GM12865 (cell line): ENCODE measurements around the gene SPRR5.

Experiments
- DNase-seq: peaks from one replicate; pipeline ENCODE4 v3.0.0; 2010; ENCODE audit warnings: low read depth
- H3K4me3 ChIP-seq: 2 replicates; pipeline ENCODE4 v1.5.1; 2011; ENCODE audit warnings: mild to moderate bottlenecking, low read depth, low read length, control low read depth
- TF ChIP-seq, protein P1 (sequence below): IDR thresholded peaks from 2 replicates; pipeline ENCODE4 v1.5.1; 2011; ENCODE audit warnings: low read length, control low read depth, low read depth, inconsistent platforms; ENCODE audit not compliant: insufficient read depth; ENCODE audit errors: missing control alignments

Gene SPRR5

DNA sequence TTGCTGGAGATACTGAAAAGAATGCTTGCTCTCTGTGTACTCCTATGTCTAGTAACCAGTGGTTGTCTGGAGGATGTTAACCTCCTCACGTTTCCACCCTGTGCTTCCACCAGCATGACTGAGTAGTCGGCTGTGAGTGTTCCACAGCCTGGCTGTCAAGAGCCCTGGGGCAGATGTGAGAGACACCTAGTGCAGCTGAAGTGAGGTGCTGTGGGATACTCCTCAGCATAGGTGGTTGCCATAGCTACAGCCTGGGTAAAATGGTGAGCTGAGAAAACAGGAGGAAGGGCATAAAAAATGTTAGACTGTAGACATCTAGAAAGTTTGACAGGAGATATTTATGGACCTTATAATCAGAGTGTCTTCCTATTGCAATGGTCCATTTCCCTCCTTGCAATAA is 22.8 kb upstream of the SPRR5 start:
- DNase-seq = peak; percentile 41
- H3K4me3 ChIP-seq = no peak overlapping the region
- TF ChIP-seq, protein P1, sequence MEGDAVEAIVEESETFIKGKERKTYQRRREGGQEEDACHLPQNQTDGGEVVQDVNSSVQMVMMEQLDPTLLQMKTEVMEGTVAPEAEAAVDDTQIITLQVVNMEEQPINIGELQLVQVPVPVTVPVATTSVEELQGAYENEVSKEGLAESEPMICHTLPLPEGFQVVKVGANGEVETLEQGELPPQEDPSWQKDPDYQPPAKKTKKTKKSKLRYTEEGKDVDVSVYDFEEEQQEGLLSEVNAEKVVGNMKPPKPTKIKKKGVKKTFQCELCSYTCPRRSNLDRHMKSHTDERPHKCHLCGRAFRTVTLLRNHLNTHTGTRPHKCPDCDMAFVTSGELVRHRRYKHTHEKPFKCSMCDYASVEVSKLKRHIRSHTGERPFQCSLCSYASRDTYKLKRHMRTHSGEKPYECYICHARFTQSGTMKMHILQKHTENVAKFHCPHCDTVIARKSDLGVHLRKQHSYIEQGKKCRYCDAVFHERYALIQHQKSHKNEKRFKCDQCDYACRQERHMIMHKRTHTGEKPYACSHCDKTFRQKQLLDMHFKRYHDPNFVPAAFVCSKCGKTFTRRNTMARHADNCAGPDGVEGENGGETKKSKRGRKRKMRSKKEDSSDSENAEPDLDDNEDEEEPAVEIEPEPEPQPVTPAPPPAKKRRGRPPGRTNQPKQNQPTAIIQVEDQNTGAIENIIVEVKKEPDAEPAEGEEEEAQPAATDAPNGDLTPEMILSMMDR = no peak

DNA sequence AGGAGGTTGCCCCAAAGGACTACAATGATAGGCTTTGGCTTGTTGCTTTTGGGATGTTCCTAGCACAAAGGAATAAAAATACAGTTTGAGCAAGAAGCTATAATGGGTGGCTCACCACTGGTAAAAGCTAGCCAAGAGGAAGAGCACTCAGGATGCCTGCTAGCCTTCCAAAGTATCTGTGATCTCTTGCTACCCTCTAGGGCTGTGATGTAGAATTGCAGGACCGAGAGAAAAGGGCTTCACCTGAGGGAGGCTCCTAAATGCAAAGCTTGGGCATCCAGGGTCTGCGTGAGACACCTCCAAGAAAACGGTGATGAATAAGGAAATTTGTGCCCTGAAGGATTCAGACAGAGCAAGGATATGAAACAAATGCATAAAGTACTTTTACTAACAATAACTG is 20.9 kb upstream of the SPRR5 start:
- TF ChIP-seq, protein P1 = peak; percentile 85
- H3K4me3 ChIP-seq = no peak overlapping the region
- peak; percentile 67 for DNase-seq

DNA sequence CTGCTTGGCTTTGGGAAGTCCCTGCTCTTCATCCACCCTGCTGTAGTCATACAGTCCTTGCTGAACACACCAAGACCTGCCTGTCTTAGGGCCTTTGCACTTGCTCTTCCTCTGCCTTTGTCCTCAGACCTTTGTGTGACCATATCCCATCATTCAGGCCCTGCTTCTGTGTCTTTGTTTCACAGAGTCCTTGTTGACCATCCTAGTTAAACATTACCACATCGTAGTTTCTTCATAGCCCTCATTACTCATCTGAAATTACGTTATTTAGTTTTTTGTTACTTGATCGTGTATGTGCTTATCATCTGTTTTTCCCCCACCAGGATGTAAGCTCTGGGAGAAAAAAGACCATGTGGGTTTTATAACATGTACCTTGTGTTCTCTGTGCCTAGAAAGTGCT is 18.3 kb upstream of the SPRR5 start:
- DNase-seq = no peak
- no peak overlapping the region for H3K4me3 ChIP-seq
- TF ChIP-seq, protein P1 = no peak

DNA sequence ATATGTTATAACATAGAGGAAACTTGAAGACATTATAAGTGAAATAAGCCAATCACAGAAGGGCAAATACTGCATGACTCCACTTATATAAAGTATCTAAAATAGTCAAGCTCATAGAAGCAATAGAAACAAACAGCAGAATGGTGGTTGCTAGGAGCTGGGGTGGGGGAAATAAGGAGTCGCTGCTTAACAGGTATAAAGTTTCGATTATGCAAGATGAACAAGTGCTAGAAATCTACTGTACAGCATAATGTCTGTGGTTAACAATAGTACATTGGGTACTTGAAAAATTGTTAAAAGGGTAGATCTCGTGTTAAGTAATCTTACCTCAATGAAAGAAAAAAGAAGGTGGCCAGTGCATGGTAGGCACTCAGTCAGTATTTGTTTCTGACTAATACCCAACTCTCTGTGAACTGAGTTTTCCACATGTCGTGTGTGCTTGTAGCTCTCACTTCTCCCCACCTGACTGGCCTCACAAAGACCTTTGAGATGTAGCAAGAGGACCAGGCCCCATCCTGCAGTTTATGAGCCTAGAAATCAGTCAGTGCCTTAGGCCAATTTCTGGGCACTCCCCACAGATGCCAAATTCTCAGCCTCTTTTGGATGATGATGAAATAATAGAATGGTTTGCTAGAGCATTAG is 14.7 kb upstream of the SPRR5 start:
- no peak for DNase-seq
- TF ChIP-seq, protein P1 = no peak

DNA sequence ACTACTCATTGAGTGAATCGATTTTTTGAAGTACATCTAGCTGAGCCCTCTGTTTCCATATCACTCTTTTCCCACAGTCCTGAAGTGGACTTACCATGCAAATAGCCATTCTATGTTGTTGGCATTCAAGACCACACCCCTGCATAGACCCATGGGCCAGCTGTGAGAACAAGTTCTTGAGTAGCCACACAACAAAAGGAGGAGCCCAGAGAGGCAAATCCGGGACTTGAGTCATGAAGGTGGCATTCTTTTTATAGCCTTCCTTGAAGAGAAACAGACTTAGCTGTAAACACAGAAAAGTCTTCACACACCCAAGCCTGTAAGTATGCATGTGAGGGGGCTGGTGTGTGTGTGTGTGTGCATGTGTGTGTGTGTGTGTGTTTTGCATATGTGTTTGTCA is 13.8 kb upstream of the SPRR5 start:
- no peak for DNase-seq
- no peak overlapping the region for H3K4me3 ChIP-seq
- TF ChIP-seq, protein P1 = no peak

More for the DNA sequence above, 14.7 kb upstream of the SPRR5 start:
- H3K4me3 ChIP-seq = no peak overlapping the region

DNA sequence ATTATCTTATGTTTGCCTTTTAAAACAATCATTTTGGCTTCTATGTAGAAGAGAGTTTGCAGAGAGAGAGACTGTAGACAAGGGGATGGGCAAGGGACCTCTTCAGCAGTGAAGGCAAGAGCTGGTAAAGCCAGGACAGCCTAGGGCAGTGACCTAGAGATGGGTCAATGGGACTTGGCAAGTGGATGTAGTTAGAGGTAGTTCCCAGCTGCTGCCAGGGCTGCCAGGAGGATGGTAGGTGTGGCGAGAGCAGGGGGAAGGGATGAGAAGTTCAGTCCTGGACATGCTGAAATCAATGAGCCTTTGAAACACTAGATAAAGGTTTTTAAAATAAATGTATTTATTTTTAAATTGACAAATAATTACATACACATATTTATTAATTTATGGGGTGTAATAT is 6.4 kb upstream of the SPRR5 start:
- no peak overlapping the region for H3K4me3 ChIP-seq
- DNase-seq = no peak
- TF ChIP-seq, protein P1 = no peak
